ENCODE data around the gene TMEM106A.
"Not testable (repeated sequence)": the region's sequence is repeated elsewhere in the genome, so short reads cannot be mapped to it uniquely, and the experiment has no call there.

The TMEM106A gene

DNA sequence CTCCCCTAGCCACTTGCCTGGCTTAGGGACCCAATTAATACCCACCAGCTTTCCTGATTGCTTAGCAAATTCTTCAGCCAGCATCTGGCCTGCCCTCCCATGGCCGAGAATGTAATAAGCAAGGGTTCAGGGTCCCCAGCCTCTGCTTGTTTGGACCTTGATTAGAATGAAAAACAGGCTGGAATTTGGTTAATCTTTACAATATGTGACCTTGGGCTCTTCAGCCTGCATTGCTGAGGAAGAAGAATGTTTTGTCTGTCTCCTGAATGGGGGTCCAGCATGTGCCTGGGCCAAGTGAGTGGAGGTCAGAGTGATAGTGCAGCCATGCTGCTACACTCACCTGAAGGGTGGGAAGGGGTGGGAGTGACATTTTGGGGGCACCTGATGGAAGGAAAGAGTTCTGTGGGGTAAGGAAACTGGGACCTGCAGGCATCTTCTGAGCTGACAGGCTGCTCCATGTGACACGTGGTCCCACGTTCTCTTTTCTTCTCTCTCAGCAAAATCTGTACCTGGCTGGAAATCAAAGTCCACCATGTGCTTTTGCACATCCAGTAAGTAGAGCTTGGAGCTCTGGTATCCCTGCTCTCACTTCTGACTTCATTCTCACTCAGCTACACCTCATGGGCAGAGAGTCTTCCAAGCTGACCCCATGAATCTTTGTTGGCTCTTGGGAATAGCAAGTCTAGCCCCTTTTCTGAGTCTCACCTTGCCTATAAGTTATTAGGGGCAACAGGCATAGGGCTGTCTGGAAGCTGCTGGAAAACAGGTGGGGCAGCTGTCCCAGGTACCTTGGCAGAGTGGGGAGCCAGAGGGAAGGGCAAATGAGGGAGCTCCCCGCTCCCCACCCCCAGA, 5.3 kb downstream of the TMEM106A start:
- Histone ChIP-seq H3K9ac (ENCODE audit: low read depth, low read length) (no peak overlapping the region), H3K27me3 (ENCODE audit: control insufficient read depth, insufficient read depth, low read length) (no peaks in the 10 kb centered on the region), H3K4me1 (ENCODE audit: control insufficient read depth, insufficient read depth, low read length) (peaks cover 5% of the 10 kb centered on the region), H3K36me3 (ENCODE audit: control insufficient read depth, insufficient read depth, low read length) (peaks cover 3% of the 10 kb centered on the region), H3K9me3 (ENCODE audit: control insufficient read depth, insufficient read depth, low read length) (no peaks in the 10 kb centered on the region), H3K4me3 (ENCODE audit: low read depth, low read length) (no peak overlapping the region)

DNA sequence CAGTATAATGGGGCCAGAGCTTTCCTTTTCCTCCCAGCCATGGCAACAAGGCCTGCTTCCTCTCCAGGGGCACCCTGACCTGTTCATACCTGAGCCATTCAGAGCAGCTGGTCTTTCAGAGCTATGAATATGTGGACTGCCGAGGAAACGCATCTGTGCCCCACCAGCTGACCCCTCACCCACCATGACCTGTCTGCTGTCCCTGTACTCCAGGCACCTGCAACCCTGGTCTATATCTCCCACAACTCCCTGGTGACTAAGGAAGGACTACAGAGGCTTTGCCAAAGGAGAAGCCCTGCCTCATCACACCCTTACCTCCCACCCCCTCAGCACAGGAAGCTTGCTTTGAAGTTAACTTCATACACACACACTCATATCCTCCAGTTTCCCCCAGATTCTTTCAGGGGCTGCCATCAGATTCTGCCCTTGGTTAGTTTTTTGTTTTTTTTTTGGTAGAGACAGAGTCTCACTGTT, 6.0 kb downstream of the TMEM106A start:
- Histone ChIP-seq H3K36me3 (ENCODE audit: control insufficient read depth, insufficient read depth, low read length) (peaks cover 3% of the 10 kb centered on the region), H3K4me3 (ENCODE audit: low read depth, low read length) (no peak overlapping the region), H3K27me3 (ENCODE audit: control insufficient read depth, insufficient read depth, low read length) (no peaks in the 10 kb centered on the region), H3K4me1 (ENCODE audit: control insufficient read depth, insufficient read depth, low read length) (peaks cover 1% of the 10 kb centered on the region), H3K9me3 (ENCODE audit: control insufficient read depth, insufficient read depth, low read length) (no peaks in the 10 kb centered on the region), H3K9ac (ENCODE audit: low read depth, low read length) (no peak overlapping the region)

DNA sequence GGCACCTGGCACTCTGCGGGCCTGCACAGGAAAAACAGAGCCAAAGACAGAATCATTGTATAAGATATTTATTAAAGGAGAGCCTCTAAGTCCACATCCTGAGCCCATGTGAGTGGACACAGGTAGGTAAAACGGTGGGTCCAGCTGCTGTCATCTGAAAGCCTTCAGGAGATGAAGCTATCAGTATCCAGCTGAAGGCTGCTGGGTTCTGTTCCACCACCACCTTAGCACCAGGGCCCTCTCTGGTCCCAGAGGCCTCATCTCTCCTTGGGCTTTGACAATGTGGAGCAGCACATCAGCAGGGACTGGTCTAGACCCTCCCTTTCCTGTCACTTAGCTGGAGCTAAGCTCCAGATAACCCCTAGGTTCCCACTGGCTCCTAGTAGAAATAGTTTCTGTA, 7.3 kb downstream of the TMEM106A start:
- Histone ChIP-seq H3K4me1 (ENCODE audit: control insufficient read depth, insufficient read depth, low read length) (no peaks in the 10 kb centered on the region), H3K9ac (ENCODE audit: low read depth, low read length) (no peak overlapping the region), H3K9me3 (ENCODE audit: control insufficient read depth, insufficient read depth, low read length) (no peaks in the 10 kb centered on the region), H3K27me3 (ENCODE audit: control insufficient read depth, insufficient read depth, low read length) (no peaks in the 10 kb centered on the region), H3K36me3 (ENCODE audit: control insufficient read depth, insufficient read depth, low read length) (peaks cover 3% of the 10 kb centered on the region), H3K4me3 (ENCODE audit: low read depth, low read length) (no peak overlapping the region)

DNA sequence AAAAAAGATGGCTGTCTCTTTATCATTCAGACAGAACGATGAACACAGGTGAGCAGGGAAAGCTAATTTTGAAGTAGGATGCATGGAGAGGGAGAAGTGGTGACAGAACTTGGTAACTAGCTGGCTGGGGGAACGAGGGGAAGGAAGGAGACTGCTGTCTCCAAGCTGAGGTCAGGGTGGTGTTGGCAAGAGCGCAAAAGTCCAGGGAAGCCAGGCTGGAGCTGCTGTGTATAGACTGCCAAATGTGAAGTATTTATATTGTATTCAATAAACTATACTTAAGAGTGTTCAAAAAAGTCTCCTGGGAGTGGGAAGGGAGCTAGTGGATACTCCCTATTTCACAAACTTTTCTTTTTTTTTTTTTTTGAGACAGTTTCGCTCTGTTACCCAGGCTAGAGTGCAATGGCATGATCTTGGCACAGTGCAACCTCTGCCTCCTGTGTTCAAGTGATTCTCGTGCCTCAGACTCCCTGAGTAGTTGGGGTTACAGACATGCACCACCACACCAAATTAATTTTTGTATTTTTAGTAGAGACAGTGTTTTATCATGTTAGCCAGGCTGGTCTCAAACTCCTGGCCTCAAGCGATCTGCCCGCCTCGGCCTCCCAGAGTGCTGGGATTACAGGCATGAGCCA, 8.2 kb downstream of the TMEM106A start:
- peaks cover 3% of the 10 kb centered on the region for H3K36me3 ChIP-seq (ENCODE audit: control insufficient read depth, insufficient read depth, low read length)
- no peak overlapping the region for H3K9ac ChIP-seq (ENCODE audit: low read depth, low read length)

DNA sequence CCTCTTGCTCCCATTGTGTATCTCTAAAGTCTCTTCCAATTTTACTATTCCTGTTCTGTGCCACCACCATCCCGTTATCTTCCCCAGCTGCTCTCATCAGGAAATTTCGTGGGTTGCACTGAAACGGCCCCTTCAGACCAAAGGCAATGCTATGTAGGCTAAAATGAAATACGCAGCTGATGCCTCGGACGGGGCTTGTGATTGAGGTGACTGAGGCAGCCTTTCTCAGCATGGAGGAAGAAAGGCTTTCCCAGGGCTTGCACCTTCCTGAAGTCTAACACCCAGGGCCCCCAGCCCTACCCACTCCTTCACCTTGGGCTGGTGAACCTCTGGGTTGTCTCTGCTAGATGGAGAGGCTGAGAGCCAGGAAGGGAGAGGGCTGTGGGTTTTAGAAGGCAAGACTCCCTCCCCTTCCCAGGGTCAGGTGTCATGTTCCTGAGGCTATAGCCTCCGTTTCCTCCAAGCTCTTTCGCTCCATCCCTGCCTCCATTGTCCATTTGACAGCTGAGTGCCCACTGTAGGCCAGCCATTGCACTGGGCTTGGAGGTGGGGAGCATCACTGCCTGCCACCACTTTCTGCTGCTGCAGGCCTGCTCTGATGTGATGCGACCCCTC, 8.9 kb downstream of the TMEM106A start:
- Histone ChIP-seq H3K4me1 (ENCODE audit: control insufficient read depth, insufficient read depth, low read length) (no peaks in the 10 kb centered on the region), H3K4me3 (ENCODE audit: low read depth, low read length) (no peak overlapping the region), H3K36me3 (ENCODE audit: control insufficient read depth, insufficient read depth, low read length) (peaks cover 3% of the 10 kb centered on the region), H3K27me3 (ENCODE audit: control insufficient read depth, insufficient read depth, low read length) (no peaks in the 10 kb centered on the region), H3K9me3 (ENCODE audit: control insufficient read depth, insufficient read depth, low read length) (no peaks in the 10 kb centered on the region), H3K9ac (ENCODE audit: low read depth, low read length) (no peak overlapping the region)

More for the DNA sequence above, 8.2 kb downstream of the TMEM106A start:
- Histone ChIP-seq H3K4me1 (ENCODE audit: control insufficient read depth, insufficient read depth, low read length) (no peaks in the 10 kb centered on the region), H3K9me3 (ENCODE audit: control insufficient read depth, insufficient read depth, low read length) (no peaks in the 10 kb centered on the region), H3K27me3 (ENCODE audit: control insufficient read depth, insufficient read depth, low read length) (no peaks in the 10 kb centered on the region), H3K4me3 (ENCODE audit: low read depth, low read length) (no peak overlapping the region)

DNA sequence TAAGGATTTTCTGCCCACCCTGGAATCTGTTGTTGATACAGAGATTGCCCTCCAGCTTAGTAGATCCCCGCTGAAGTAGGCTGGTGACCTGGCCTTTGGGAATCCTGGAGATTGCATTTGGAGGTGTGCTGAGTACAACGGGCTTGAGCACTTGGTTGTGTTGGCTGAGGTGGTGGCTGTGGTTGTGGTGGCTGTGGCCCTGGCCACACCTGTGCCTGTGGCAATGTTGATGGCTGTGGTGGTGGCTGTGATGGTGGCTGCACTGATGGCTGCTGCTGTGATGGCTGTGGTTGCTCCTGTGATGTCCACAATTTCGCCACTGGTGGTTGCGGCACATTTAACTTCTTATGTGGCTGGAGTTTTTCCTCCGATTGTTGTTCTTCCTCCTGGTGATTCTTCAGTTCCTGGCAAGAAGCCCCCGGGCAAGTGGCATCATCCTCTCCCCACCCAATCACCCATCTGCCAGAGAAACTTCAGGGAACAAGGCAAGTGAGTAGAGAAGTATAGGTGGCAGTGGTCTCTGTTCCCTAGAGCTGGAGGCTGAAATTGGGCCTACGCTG, 12.6 kb downstream of the TMEM106A start:
- Histone ChIP-seq H3K4me3 (ENCODE audit: low read depth, low read length) (no peak overlapping the region), H3K4me1 (ENCODE audit: control insufficient read depth, insufficient read depth, low read length) (no peaks in the 10 kb centered on the region), H3K9ac (ENCODE audit: low read depth, low read length) (no peak overlapping the region), H3K27me3 (ENCODE audit: control insufficient read depth, insufficient read depth, low read length) (no peaks in the 10 kb centered on the region), H3K36me3 (ENCODE audit: control insufficient read depth, insufficient read depth, low read length) (peaks cover 3% of the 10 kb centered on the region), H3K9me3 (ENCODE audit: control insufficient read depth, insufficient read depth, low read length) (no peaks in the 10 kb centered on the region)

DNA sequence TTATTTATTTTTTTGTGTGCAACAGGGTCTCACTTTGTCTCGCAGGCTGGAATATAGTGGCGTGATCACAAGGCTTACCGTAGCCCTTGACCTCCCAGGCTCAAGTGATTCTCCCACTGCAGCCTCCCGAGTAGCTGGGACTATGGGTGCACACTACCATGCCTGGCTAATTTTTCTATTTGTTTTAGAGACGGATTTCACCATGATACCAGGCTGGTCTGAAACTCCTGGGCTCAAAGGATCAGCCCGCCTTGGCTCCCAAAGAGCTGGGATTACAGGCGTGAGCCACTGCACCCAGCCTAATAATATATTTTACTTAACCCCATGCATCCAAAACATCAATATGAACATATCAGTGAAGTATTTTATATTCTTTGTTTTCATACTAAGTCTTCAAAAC, 14.7 kb downstream of the TMEM106A start:
- H3K9ac ChIP-seq (ENCODE audit: low read depth, low read length): no peak overlapping the region
- no peaks in the 10 kb centered on the region for H3K36me3 ChIP-seq (ENCODE audit: control insufficient read depth, insufficient read depth, low read length)
- H3K4me3 ChIP-seq (ENCODE audit: low read depth, low read length): no peak overlapping the region
- H3K4me1 ChIP-seq (ENCODE audit: control insufficient read depth, insufficient read depth, low read length): no peaks in the 10 kb centered on the region
- H3K27me3 ChIP-seq (ENCODE audit: control insufficient read depth, insufficient read depth, low read length): no peaks in the 10 kb centered on the region
- no peaks in the 10 kb centered on the region for H3K9me3 ChIP-seq (ENCODE audit: control insufficient read depth, insufficient read depth, low read length)

DNA sequence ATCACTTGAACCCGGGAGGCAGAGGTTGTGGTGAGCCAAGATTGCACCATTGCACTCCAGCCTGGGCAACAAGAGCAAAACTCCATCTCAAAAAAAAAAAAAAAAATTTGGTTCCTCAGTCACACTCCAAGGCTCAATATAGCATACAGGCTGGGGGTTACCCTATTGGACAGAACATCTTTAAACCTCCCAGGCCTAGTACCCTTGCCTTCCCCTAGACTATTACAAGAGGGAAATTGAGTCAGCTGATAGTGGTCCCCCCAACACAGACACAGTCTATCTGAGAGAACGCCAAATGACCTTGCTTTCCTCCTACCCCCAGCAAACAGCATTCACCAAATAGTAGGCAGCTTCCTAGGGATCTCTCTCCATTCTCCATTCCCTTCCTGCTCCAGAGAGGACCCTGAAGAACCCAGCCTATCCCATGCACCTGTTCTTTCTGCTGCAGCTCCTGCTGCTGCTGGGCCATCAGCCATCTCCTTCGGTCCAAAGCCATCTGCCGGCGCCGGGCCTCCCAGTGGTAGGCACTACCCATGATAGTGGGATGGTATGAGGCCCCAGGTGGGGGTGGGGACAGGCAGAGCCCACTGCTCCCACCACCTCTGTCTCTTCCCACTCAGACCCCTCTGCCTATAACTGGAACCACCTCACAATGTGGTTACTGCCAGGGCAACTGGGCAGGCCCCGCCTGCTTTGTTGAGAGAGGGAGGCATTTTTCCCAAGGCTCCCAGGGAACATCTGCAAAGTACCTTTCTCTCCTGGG, 16.5 kb downstream of the TMEM106A start, which contains the start of gene CCDC200:
Gene CCDC200 (minus strand): TSS at position 604 of the 763 bp plus-strand sequence. CDS start 69 bp downstream, at position 535.
- not testable (repeated sequence) for H3K36me3 ChIP-seq (ENCODE audit: control insufficient read depth, insufficient read depth, low read length); H3K4me1 ChIP-seq (ENCODE audit: control insufficient read depth, insufficient read depth, low read length); H3K27me3 ChIP-seq (ENCODE audit: control insufficient read depth, insufficient read depth, low read length); H3K9ac ChIP-seq (ENCODE audit: low read depth, low read length); H3K9me3 ChIP-seq (ENCODE audit: control insufficient read depth, insufficient read depth, low read length); H3K4me3 ChIP-seq (ENCODE audit: low read depth, low read length)

DNA sequence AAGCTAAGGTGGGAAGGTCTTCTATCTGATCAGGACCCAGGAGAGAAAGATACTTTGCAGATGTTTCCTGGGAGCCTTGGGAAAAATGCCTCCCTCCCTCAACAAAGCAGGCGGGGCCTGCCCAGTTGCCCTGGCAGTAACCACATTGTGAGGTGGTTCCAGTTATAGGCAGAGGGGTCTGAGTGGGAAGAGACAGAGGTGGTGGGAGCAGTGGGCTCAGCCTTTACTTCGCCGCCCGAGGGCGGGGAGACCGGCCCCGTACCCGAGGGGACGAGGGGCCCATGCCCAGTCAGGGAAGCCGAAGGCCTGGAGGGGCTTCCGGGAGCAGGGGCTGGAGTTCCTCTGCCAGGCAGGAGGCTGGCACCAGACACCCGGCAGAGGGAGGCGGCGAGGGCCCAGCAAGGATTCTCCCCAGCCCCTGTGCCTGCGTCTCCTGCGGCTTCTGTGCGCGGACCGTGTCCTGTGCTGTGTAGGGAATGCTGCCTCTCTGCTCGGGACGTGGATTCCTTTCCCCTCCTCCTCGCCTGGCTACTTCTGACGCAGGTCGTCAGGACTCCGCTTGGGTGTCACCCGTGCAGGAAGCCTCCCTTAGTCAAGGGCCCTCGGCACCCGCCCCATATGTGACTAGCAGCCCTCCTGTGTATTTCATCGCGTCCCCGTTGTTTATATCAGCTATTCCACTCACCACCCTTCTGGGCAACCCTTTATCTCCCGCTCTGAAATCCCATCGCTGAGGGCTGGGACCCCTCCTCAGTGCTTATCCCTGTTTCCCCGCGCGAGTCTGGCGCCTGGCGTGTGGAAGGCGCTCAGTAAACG, 19.7 kb downstream of the TMEM106A start:
- Histone ChIP-seq H3K9ac (ENCODE audit: low read depth, low read length) (peak overlapping the region; percentile 18), H3K4me3 (ENCODE audit: low read depth, low read length) (peak overlapping the region; percentile 37)
- not testable (repeated sequence) for H3K9me3 ChIP-seq (ENCODE audit: control insufficient read depth, insufficient read depth, low read length); H3K27me3 ChIP-seq (ENCODE audit: control insufficient read depth, insufficient read depth, low read length); H3K36me3 ChIP-seq (ENCODE audit: control insufficient read depth, insufficient read depth, low read length); H3K4me1 ChIP-seq (ENCODE audit: control insufficient read depth, insufficient read depth, low read length)

DNA sequence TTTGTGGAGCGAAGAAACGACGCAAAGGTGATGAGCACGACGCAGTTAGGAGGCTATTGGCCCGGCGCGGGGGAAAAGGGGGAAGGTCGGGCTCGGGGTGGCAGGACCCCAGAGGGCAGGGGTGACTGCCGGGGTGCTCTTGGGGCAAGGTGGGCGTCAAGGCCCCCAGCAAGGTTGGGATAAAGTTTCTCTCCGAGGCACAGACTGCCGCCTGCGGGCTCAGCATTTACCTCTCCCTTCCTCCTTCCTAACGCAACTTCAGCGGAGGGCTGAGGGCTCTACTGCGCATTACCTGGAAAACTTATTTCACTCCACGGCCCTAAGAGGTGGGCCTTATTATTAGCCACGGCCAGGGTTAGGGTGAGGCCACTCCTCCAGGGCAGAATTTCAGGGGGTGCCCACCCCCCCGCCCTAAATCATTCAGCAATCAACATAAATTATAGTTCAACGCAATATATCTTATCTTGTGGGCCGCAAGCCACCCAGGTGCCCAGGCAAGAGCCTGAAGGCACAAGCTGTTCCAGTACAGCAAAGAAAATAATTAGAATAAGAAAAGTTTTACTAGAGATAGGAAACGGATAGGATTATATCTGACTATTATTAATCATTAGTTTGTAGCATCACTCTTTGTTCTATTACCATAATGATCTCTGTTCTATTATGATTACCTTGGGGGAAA, 20.5 kb downstream of the TMEM106A start:
- H3K9me3 ChIP-seq (ENCODE audit: control insufficient read depth, insufficient read depth, low read length): not testable (repeated sequence)
- H3K9ac ChIP-seq (ENCODE audit: low read depth, low read length): peak overlapping the region; percentile 18
- peak overlapping the region; percentile 37 for H3K4me3 ChIP-seq (ENCODE audit: low read depth, low read length)

More for the DNA sequence above, 20.5 kb downstream of the TMEM106A start:
- H3K36me3 ChIP-seq (ENCODE audit: control insufficient read depth, insufficient read depth, low read length); H3K4me1 ChIP-seq (ENCODE audit: control insufficient read depth, insufficient read depth, low read length); H3K27me3 ChIP-seq (ENCODE audit: control insufficient read depth, insufficient read depth, low read length): not testable (repeated sequence)

Measured in iPS-15b (cell line).